HCT116 (cell line): ENCODE measurements around the gene ST8SIA2. TPM values are rescaled to one million over a fixed set of nuclear protein-coding genes. Genes with fewer than 3 reads are reported as not detected.

ENCODE experiments used
- ATAC-seq: fragments of 200-7000 bp; cut with Tn5 transposase; 2 replicates; pipeline ENCODE4 v1.9.1; 2020; ENCODE audit warnings: mild to moderate bottlenecking, moderate library complexity
- BruUV-seq: library from RNA; stranded (reverse); fragments of 400-500 nt; replicated peaks from 2 replicates; lab custom pipeline; 2021; lab: Mats Ljungman, UMichigan
- CTCF ChIA-PET: fragments of 300-600 bp; sonication (Branson Sonifier 250); formaldehyde crosslinking; loops from one replicate; lab custom pipeline; 2021; ENCODE audit warnings: antibody characterized with exemption; lab: Charles Lee
- POLR2A ChIA-PET: fragments of 300-600, 350-600 bp; sonication (Branson Sonifier 250); formaldehyde crosslinking; loops from one replicate; lab custom pipeline; 2021; ENCODE audit warnings: antibody characterized with exemption; lab: Charles Lee
- RAD21 ChIA-PET, 2 experiments: fragments of 300-600 bp; sonication (Branson Sonifier 250); formaldehyde crosslinking; loops; one replicate each; lab custom pipeline; 2023; ENCODE audit warnings: low total read pairs in 2 of 2; ENCODE audit not compliant: uncharacterized antibody in 2 of 2, unreplicated experiment in 2 of 2, low non-redundant PET in 1 of 2; lab: Charles Lee
- DNase-seq: peaks from one replicate; pipeline ENCODE4 v3.0.0-alpha.2; 2010; ENCODE audit warnings: low read depth, low spot score
- H2AFZ ChIP-seq: fragments of 200-600 bp; shearing (Covaris generic), sonication (generic); 2 replicates; pipeline ENCODE4 v1.6.1; 2017; ENCODE audit warnings: low read depth, mixed run types, mixed read lengths, antibody characterized with exemption, low read length; ENCODE audit not compliant: poor library complexity, severe bottlenecking
- H3K27ac ChIP-seq: 2 replicates; pipeline ENCODE4 v1.5.1; 2012; ENCODE audit warnings: low read depth, low read length
- H3K27me3 ChIP-seq: fragments of 200-600 bp; sonication (generic); 2 replicates; pipeline ENCODE4 v1.6.1; 2016; ENCODE audit warnings: mixed run types, low read length, mixed read lengths; ENCODE audit not compliant: insufficient read depth
- H3K36me3 ChIP-seq, 2 experiments: fragments of 200-500 bp in 1 of 2; fragments of 200-600 bp in 1 of 2; sonication (Bioruptor generic) in 1 of 2; sonication (generic) in 1 of 2; 2 replicates each; pipeline versions ENCODE4 v1.5.1 to v1.6.1; 2014 to 2016; ENCODE audit warnings: low read length in 2 of 2, inconsistent platforms in 1 of 2, mixed read lengths in 1 of 2, mixed run types in 1 of 2; ENCODE audit not compliant: insufficient read depth in 2 of 2, control insufficient read depth in 1 of 2
- H3K4me1 ChIP-seq, 2 experiments: fragments of 200-600 bp in 1 of 2; sonication (generic) in 1 of 2; 2 replicates each; pipeline versions ENCODE4 v1.5.1 to v1.6.1; 2012 to 2017; ENCODE audit warnings: low read length in 2 of 2, inconsistent platforms in 1 of 2, mild to moderate bottlenecking in 1 of 2, mixed read lengths in 1 of 2, mixed run types in 1 of 2, moderate library complexity in 1 of 2; ENCODE audit not compliant: insufficient read depth in 2 of 2, control insufficient read depth in 1 of 2
- H3K4me2 ChIP-seq: fragments of 200-600 bp; sonication (generic); 2 replicates; pipeline ENCODE4 v1.6.1; 2017; ENCODE audit warnings: mixed run types, low read length, mixed read lengths
- H3K4me3 ChIP-seq, 2 experiments: fragments of 200-600 bp in 1 of 2; sonication (generic) in 1 of 2; replicated peaks in 1 of 2; 2 replicates each; pipeline ENCODE4 v1.5.1; 2011 to 2016; ENCODE audit warnings: low read length in 2 of 2, control low read depth in 1 of 2, low read depth in 1 of 2, mild to moderate bottlenecking in 1 of 2, mixed read lengths in 1 of 2, mixed run types in 1 of 2
- H3K79me2 ChIP-seq: fragments of 200-600 bp; sonication (generic); 2 replicates; pipeline ENCODE4 v1.6.1; 2017; ENCODE audit warnings: mild to moderate bottlenecking, mixed run types, low read length, moderate library complexity, mixed read lengths; ENCODE audit not compliant: insufficient read depth
- H3K9ac ChIP-seq: fragments of 200-600 bp; sonication (generic); 2 replicates; pipeline ENCODE4 v1.6.1; 2016; ENCODE audit warnings: low read length, mixed read lengths
- H3K9me2 ChIP-seq: fragments of 200-600 bp; sonication (generic), shearing (Covaris generic); 2 replicates; pipeline ENCODE4 v1.6.1; 2017; ENCODE audit warnings: mixed run types, mild to moderate bottlenecking, moderate library complexity; ENCODE audit not compliant: insufficient read depth
- H3K9me3 ChIP-seq, 2 experiments: fragments of 200-500 bp in 1 of 2; fragments of 200-600 bp in 1 of 2; sonication (Bioruptor generic) in 1 of 2; sonication (generic) in 1 of 2; 2 replicates each; pipeline ENCODE4 v1.6.1; 2014 to 2017; ENCODE audit warnings: low read length in 2 of 2, mixed read lengths in 2 of 2, inconsistent platforms in 1 of 2, low read depth in 1 of 2, mild to moderate bottlenecking in 1 of 2, mixed run types in 1 of 2, moderate library complexity in 1 of 2; ENCODE audit not compliant: control insufficient read depth in 1 of 2, insufficient read depth in 1 of 2
- H4K20me1 ChIP-seq: fragments of 200-600 bp; sonication (generic), shearing (Covaris generic); 2 replicates; pipeline ENCODE4 v1.6.1; 2017; ENCODE audit warnings: mixed run types, mild to moderate bottlenecking, moderate library complexity; ENCODE audit not compliant: insufficient read depth
- CBX3 ChIP-seq: IDR thresholded peaks from 2 replicates; pipeline ENCODE4 v1.6.1; 2012; ENCODE audit warnings: low read depth
- CEBPB ChIP-seq: IDR thresholded peaks from 2 replicates; pipeline ENCODE4 v1.6.1; 2012; ENCODE audit warnings: low read depth
- CTCF ChIP-seq, 3 experiments: fragments of 200-600 bp in 1 of 3; sonication (generic) in 1 of 3; IDR thresholded peaks in 2 of 3; conservative IDR thresholded peaks in 1 of 3; 2 replicates each; pipeline ENCODE4 v1.5.1; 2012 to 2017; ENCODE audit warnings: low read depth in 2 of 3, low read length in 2 of 3, antibody characterized with exemption in 1 of 3, borderline replicate concordance in 1 of 3, control low read depth in 1 of 3, mild to moderate bottlenecking in 1 of 3, mixed read lengths in 1 of 3, mixed run types in 1 of 3, moderate library complexity in 1 of 3; ENCODE audit not compliant: insufficient read depth in 1 of 3
- FOSL1 ChIP-seq: IDR thresholded peaks from 2 replicates; pipeline ENCODE4 v1.6.1; 2012; ENCODE audit warnings: low read depth
- TCF7L2 ChIP-seq: IDR thresholded peaks from 2 replicates; pipeline ENCODE4 v1.7.0; 2011; ENCODE audit warnings: borderline replicate concordance, inconsistent platforms; ENCODE audit not compliant: insufficient read depth, insufficient read length; ENCODE audit errors: extremely low read depth
- ZBTB33 ChIP-seq: IDR thresholded peaks from 2 replicates; pipeline ENCODE4 v1.6.1; 2011; ENCODE audit warnings: mild to moderate bottlenecking, low read length, moderate library complexity; ENCODE audit not compliant: insufficient replicate concordance; ENCODE audit errors: extremely low read depth
- ZFX ChIP-seq: fragments of 450-650 bp; IDR thresholded peaks from 2 replicates; pipeline ENCODE4 v1.6.1; 2017
- ZNF274 ChIP-seq: fragments of 200-500 bp; sonication (Bioruptor generic); IDR thresholded peaks from 2 replicates; pipeline ENCODE4 v1.6.1; 2014; ENCODE audit warnings: mild to moderate bottlenecking, low read depth, low read length, inconsistent platforms
- intact Hi-C: fragments of 100-400 bp; cut with micrococcal nuclease; formaldehyde crosslinking; loops from 2 replicates; pipeline ENCODE4 v1.10.0; 2022
- total RNA-seq: library from RNA; stranded (reverse); gene quantifications from one replicate; pipeline ENCODE4 v1.2.1, GENCODE V29; 2021; ENCODE audit not compliant: unreplicated experiment

ST8SIA2 gene
- total RNA-seq, 1 experiment from 2014 or later, result not detected

- H3K27ac ChIP-seq, result no peak overlapping the region
- intact Hi-C loops, result no loop called here
- H4K20me1 ChIP-seq, result no peaks in the 10 kb centered on the region
- H3K4me3 ChIP-seq, result no peak overlapping the region
- no peaks in the 10 kb centered on the region for H3K9me2 ChIP-seq
- H3K9ac ChIP-seq, result no peak overlapping the region
- no peak overlapping the region for H2AFZ ChIP-seq
- H3K36me3 ChIP-seq, result no peaks in the 10 kb centered on the region
- TF ChIP-seq CBX3 (no peak), ZFX (no peak), TCF7L2 (no peak), FOSL1 (no peak), CTCF (IDR thresholded peaks at IDR 0.05 in 2 of 3, conservative IDR thresholded peaks at IDR 0.05 in 1 of 3; ENCODE audit: borderline replicate concordance in 1 of 3, insufficient read depth in 1 of 3, low read depth in 2 of 3, low read length in 2 of 3) (no peak), CEBPB (no peak), ZBTB33 (no peak), ZNF274 (no peak)
- BruUV-seq, result no TSS peak
- H3K4me2 ChIP-seq, result no peak overlapping the region
- H3K27me3 ChIP-seq, result peaks cover 39% of the 10 kb centered on the region; the same call in 1 of the 2 replicates
- POLR2A ChIA-PET, result no interaction called here
- H3K79me2 ChIP-seq, result no peaks in the 10 kb centered on the region
- CTCF ChIA-PET, result no interaction called here
- ATAC-seq (no peak), DNase-seq (no peak)
- H3K9me3 ChIP-seq, result no peaks in the 10 kb centered on the region
- RAD21 ChIA-PET, result no interaction called here
- H3K4me1 ChIP-seq, result no peaks in the 10 kb centered on the region
Measured at GRCh38 chr15:92392462-92392861, 1.2 kb upstream of the ST8SIA2 start.
